ENCODE measurements around the gene ESRRB.

The ESRRB gene

GRCh38 chr14:76539130-76539529 lies 163.2 kb downstream of the ESRRB start:
- DNase-seq (ENCODE audit: low read depth in 2 of 3, low spot score in 2 of 3): no peak

GRCh38 chr14:76541594-76542219 lies 165.8 kb downstream of the ESRRB start:
- DNase-seq (ENCODE audit: low read depth in 2 of 3, low spot score in 2 of 3): no peak

- DNase-seq (ENCODE audit: low read depth in 2 of 3, low spot score in 2 of 3): peak in 1 of 3 experiments; percentile 10
Observed at GRCh38 chr14:76546426-76547221, 170.7 kb downstream of the ESRRB start.

- no peak for DNase-seq (ENCODE audit: low read depth in 2 of 3, low spot score in 2 of 3)
Observed at GRCh38 chr14:76547831-76548230, 171.9 kb downstream of the ESRRB start.

DNA sequence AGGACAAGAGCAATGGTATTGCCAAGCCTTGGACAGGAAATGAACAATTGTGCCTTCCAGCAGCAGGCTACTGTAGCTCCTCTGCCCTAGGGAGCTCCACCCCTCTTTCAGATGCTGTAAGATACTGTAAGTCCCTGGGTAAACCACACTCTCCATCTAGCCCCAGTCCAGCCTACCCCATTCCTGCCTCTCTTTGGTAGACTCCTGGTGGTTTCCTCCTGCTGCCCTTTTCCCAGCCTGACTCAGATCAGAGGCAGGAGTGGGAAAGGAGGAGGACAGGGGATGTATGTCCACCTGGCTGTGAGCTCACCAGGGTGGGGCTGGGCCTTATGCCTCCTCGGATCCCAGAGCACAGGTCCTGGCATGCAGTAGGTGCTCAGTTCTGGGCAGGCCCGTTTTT lies 174.6 kb downstream of the ESRRB start:
- DNase-seq (ENCODE audit: low read depth in 2 of 3, low spot score in 2 of 3): no peak

DNA sequence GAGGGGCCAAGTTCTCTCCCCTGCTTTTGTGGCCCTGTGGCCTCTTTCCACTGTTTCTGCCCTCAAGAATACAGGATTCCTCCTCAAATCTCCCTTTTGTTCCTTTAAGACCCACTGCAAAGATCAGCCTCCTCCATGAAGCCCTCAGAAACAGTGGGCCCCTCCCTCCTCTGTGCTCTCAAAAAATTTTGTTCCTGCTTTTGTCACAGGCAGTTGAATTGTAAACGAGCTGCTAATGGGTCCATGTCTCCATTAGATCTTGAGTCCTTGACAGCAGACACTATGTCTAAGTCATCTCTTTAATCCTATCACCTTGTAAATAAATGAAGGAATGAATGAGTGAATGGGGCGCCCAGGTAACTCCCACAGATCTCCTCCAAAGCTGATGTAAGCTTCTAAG lies 175.2 kb downstream of the ESRRB start:
- no peak for DNase-seq (ENCODE audit: low read depth in 2 of 3, low spot score in 2 of 3)
